GM19463 (cell line): ENCODE data around the gene RHOA.
"Not testable (repeated sequence)": the region's sequence is repeated elsewhere in the genome, so short reads cannot be mapped to it uniquely, and the experiment has no call there.

Source experiments
- ATAC-seq: cut with Tn5 transposase; IDR thresholded peaks from one replicate; pipeline ENCODE4 v1.9.1; 2021; ENCODE audit warnings: mild to moderate bottlenecking, moderate library complexity; ENCODE audit not compliant: unreplicated experiment

The RHOA gene

GRCh38 chr3:49333091-49333490 is 78.7 kb downstream of the RHOA start:
- ATAC-seq = no peak

- no peak for ATAC-seq
These were observed 82.6 kb downstream of the RHOA start for GRCh38 chr3:49329186-49329585.

GRCh38 chr3:49328350-49328749 is 83.4 kb downstream of the RHOA start:
- ATAC-seq = not testable (repeated sequence)

GRCh38 chr3:49327485-49327884 is 84.3 kb downstream of the RHOA start:
- no peak for ATAC-seq

- ATAC-seq = no peak
These were observed 87.0 kb downstream of the RHOA start for GRCh38 chr3:49324768-49325167.

GRCh38 chr3:49316696-49317457 is 94.9 kb downstream of the RHOA start:
- ATAC-seq = no peak

GRCh38 chr3:49313896-49314688 is 97.7 kb downstream of the RHOA start:
- no peak for ATAC-seq

- ATAC-seq = no peak
These were observed 100.5 kb downstream of the RHOA start for GRCh38 chr3:49311283-49311682.

GRCh38 chr3:49310677-49311076 is 101.1 kb downstream of the RHOA start:
- no peak for ATAC-seq
